H1 (cell line): ENCODE results near the gene BASP1. TPM values are rescaled to one million over a fixed set of nuclear protein-coding genes. Genes with fewer than 3 reads are reported as not detected.

Experiments
- CTCF ChIA-PET: fragments of 300-600 bp; sonication (Branson Sonifier 250); formaldehyde crosslinking; loops from one replicate; lab custom pipeline; 2021; ENCODE audit not compliant: partially characterized antibody; lab: Charles Lee
- POLR2A ChIA-PET: fragments of 300-600 bp; sonication (Branson Sonifier 250); formaldehyde crosslinking; loops from one replicate; lab custom pipeline; 2021; ENCODE audit warnings: inconsistent platforms; ENCODE audit not compliant: partially characterized antibody; lab: Charles Lee
- DNase-seq, 2 experiments: peaks; one replicate each; pipeline versions ENCODE4 v3.0.0 to v3.0.0-alpha.2; 2010 to 2022; ENCODE audit warnings: low spot score in 2 of 2, low read depth in 1 of 2, mixed read lengths in 1 of 2
- FAIRE-seq: peaks from 2 replicates; lab custom pipeline; 2011; peaks lifted over from hg19 to GRCh38; lab: Jason Lieb, UNC
- H2AFZ ChIP-seq: 2 replicates; pipeline ENCODE4 v1.8.1; 2012; ENCODE audit warnings: low read length, inconsistent platforms
- H2AK5ac ChIP-seq: 2 replicates; pipeline ENCODE4 v1.6.1; 2013; ENCODE audit warnings: low read depth, low read length
- H2BK120ac ChIP-seq: replicated peaks from 2 replicates; pipeline ENCODE3; 2013; ENCODE audit warnings: low read depth, low read length, inconsistent platforms
- H2BK12ac ChIP-seq: 2 replicates; pipeline ENCODE4 v1.6.1; 2013; ENCODE audit warnings: low read depth, low read length
- H2BK15ac ChIP-seq: 2 replicates; pipeline ENCODE4 v1.6.1; 2013; ENCODE audit warnings: low read length
- H2BK20ac ChIP-seq: 2 replicates; pipeline ENCODE4 v1.6.1; 2013; ENCODE audit warnings: low read length
- H2BK5ac ChIP-seq: 2 replicates; pipeline ENCODE4 v1.6.1; 2013; ENCODE audit warnings: low read depth, low read length
- H3K14ac ChIP-seq: 2 replicates; pipeline ENCODE4 v1.6.1; 2013; ENCODE audit warnings: inconsistent platforms; ENCODE audit not compliant: insufficient read length
- H3K18ac ChIP-seq: 2 replicates; pipeline ENCODE4 v1.6.1; 2013; ENCODE audit warnings: low read length; ENCODE audit errors: extremely low read depth
- H3K23ac ChIP-seq: 2 replicates; pipeline ENCODE4 v1.6.1; 2013; ENCODE audit warnings: inconsistent platforms; ENCODE audit not compliant: insufficient read length
- H3K23me2 ChIP-seq: 2 replicates; pipeline ENCODE4 v1.6.1; 2013; ENCODE audit warnings: low read depth, low read length
- H3K27ac ChIP-seq: 2 replicates; pipeline ENCODE4 v1.6.1; 2011; ENCODE audit warnings: low read depth, low read length, inconsistent platforms
- H3K27me3 ChIP-seq, 4 experiments: replicated peaks in 1 of 4; 1 replicate in 1 of 4; 2 replicates in 3 of 4; pipeline versions ENCODE4 v1.6.1 to v1.8.1; 2011 to 2013; ENCODE audit warnings: low read length in 3 of 4, mild to moderate bottlenecking in 3 of 4, inconsistent platforms in 2 of 4, mixed read lengths in 2 of 4, moderate library complexity in 1 of 4; ENCODE audit not compliant: control insufficient read depth in 3 of 4, insufficient read depth in 3 of 4; ENCODE audit errors: extremely low read depth in 1 of 4
- H3K36me3 ChIP-seq, 4 experiments: 2 replicates each; pipeline versions ENCODE4 v1.6.1 to v1.8.1; 2011 to 2013; ENCODE audit warnings: mild to moderate bottlenecking in 4 of 4, low read length in 3 of 4, moderate library complexity in 2 of 4, control low read depth in 1 of 4, inconsistent platforms in 1 of 4; ENCODE audit not compliant: insufficient read depth in 4 of 4, control insufficient read depth in 2 of 4
- H3K4ac ChIP-seq: replicated peaks from 2 replicates; pipeline ENCODE3; 2013; ENCODE audit warnings: low read length, low read depth, mixed read lengths, inconsistent platforms; ENCODE audit not compliant: insufficient read length
- H3K4me1 ChIP-seq, 4 experiments: replicated peaks in 1 of 4; 1 replicate in 1 of 4; 2 replicates in 3 of 4; pipeline versions ENCODE4 v1.6.1 to v1.8.1; 2011 to 2013; ENCODE audit warnings: low read length in 3 of 4, inconsistent platforms in 2 of 4, mixed read lengths in 1 of 4; ENCODE audit not compliant: insufficient read depth in 4 of 4, control insufficient read depth in 3 of 4
- H3K4me2 ChIP-seq, 2 experiments: 2 replicates each; pipeline versions ENCODE4 v1.6.1 to v1.8.1; 2011 to 2013; ENCODE audit warnings: low read depth in 2 of 2, low read length in 2 of 2, control low read depth in 1 of 2, inconsistent platforms in 1 of 2, mild to moderate bottlenecking in 1 of 2; ENCODE audit not compliant: insufficient read depth in 1 of 2
- H3K4me3 ChIP-seq, 4 experiments: fragments of 200-600, 300-600 bp in 1 of 4; sonication (generic), shearing (Covaris generic), sonication (Bioruptor Twin) in 1 of 4; 2 replicates each; pipeline versions ENCODE4 v1.5.1 to v1.8.1; 2011 to 2016; ENCODE audit warnings: low read length in 4 of 4, low read depth in 3 of 4, control low read depth in 2 of 4, inconsistent platforms in 2 of 4, mild to moderate bottlenecking in 2 of 4, mixed read lengths in 1 of 4, moderate library complexity in 1 of 4; ENCODE audit not compliant: insufficient read depth in 2 of 4; ENCODE audit errors: extremely low read depth in 1 of 4
- H3K56ac ChIP-seq: replicated peaks from 2 replicates; pipeline ENCODE3; 2013; ENCODE audit warnings: low read depth, mild to moderate bottlenecking, mixed read lengths, low read length, inconsistent platforms; ENCODE audit not compliant: insufficient read length
- H3K79me1 ChIP-seq: 2 replicates; pipeline ENCODE4 v1.6.1; 2013; ENCODE audit warnings: low read depth, low read length, control low read depth
- H3K79me2 ChIP-seq, 2 experiments: 2 replicates each; pipeline versions ENCODE4 v1.6.1 to v1.8.1; 2012 to 2013; ENCODE audit warnings: low read length in 2 of 2, mild to moderate bottlenecking in 2 of 2, inconsistent platforms in 1 of 2; ENCODE audit not compliant: insufficient read depth in 2 of 2, control insufficient read depth in 1 of 2
- H3K9ac ChIP-seq, 4 experiments: replicated peaks in 1 of 4; 1 replicate in 1 of 4; 2 replicates in 3 of 4; pipeline versions ENCODE4 v1.6.1 to v1.8.1; 2011 to 2013; ENCODE audit warnings: low read depth in 3 of 4, low read length in 3 of 4, control low read depth in 2 of 4, mild to moderate bottlenecking in 2 of 4, moderate library complexity in 2 of 4, inconsistent platforms in 1 of 4; ENCODE audit errors: extremely low read depth in 1 of 4
- H3K9me3 ChIP-seq, 2 experiments: 2 replicates each; pipeline versions ENCODE4 v1.6.1 to v1.8.1; 2012 to 2013; ENCODE audit warnings: mild to moderate bottlenecking in 2 of 2, moderate library complexity in 2 of 2, control low read depth in 1 of 2, inconsistent platforms in 1 of 2, low read depth in 1 of 2, low read length in 1 of 2, mixed read lengths in 1 of 2; ENCODE audit not compliant: insufficient read depth in 2 of 2
- H4K20me1 ChIP-seq, 2 experiments: replicated peaks in 1 of 2; 2 replicates each; pipeline versions ENCODE3 to v1.8.1; 2011 to 2013; ENCODE audit warnings: inconsistent platforms in 2 of 2, low read length in 2 of 2, mild to moderate bottlenecking in 1 of 2; ENCODE audit not compliant: insufficient read depth in 2 of 2, control insufficient read depth in 1 of 2
- H4K5ac ChIP-seq: 2 replicates; pipeline ENCODE4 v1.6.1; 2013; ENCODE audit warnings: low read length, low read depth, mixed read lengths, inconsistent platforms; ENCODE audit not compliant: insufficient read length
- H4K8ac ChIP-seq: 2 replicates; pipeline ENCODE4 v1.8.0; 2013; ENCODE audit warnings: mild to moderate bottlenecking, moderate library complexity, low read length, inconsistent platforms; ENCODE audit not compliant: insufficient read depth; ENCODE audit errors: extremely low read depth
- H4K91ac ChIP-seq: replicated peaks from 2 replicates; pipeline ENCODE3; 2013; ENCODE audit warnings: low read length, mixed read lengths, inconsistent platforms; ENCODE audit not compliant: insufficient read length
- CREB1 ChIP-seq: IDR thresholded peaks from 2 replicates; pipeline ENCODE4 v1.6.1; 2012; ENCODE audit warnings: inconsistent platforms
- KDM5A ChIP-seq: fragments of 200-600 bp; IDR thresholded peaks from 2 replicates; pipeline ENCODE4 v1.7.1; 2012; ENCODE audit warnings: mild to moderate bottlenecking, low read length, inconsistent platforms, mixed read lengths
- SUZ12 ChIP-seq: fragments of 200-600 bp; sonication (generic); IDR thresholded peaks from 2 replicates; pipeline ENCODE4 v1.6.1; 2012; ENCODE audit warnings: mild to moderate bottlenecking, inconsistent platforms, low read length, moderate library complexity, mixed read lengths
- WGBS, 2 experiments: shearing (Covaris generic) in 1 of 2; methylation state at CpG; one replicate each; pipeline versions ENCODE4 v1.1.6 to v1.1.7; 2013 to 2015; ENCODE audit warnings: low lambda C conversion rate in 2 of 2, mixed read lengths in 2 of 2, inconsistent platforms in 1 of 2, low coverage in 1 of 2, missing lambda C conversion rate in 1 of 2; ENCODE audit not compliant: insufficient replicate concordance in 2 of 2, insufficient coverage in 1 of 2, insufficient read length in 1 of 2; ENCODE audit errors: extremely low coverage in 1 of 2, missing lambda C conversion rate in 1 of 2; 5-methylcytosine and 5-hydroxymethylcytosine counted together
- polyA plus RNA-seq, 7 experiments: library from polyadenylated mRNA; depleted of rRNA in 3 of 7; stranded (reverse) in 5 of 7; unstranded in 2 of 7; fragments of >200 nt in 5 of 7; fragments of 200-250 nt in 2 of 7; gene quantifications; 1 replicate in 5 of 7; 2 replicates in 1 of 7; 4 replicates in 1 of 7; pipeline versions ENCODE4 v1.2.1 to v1.2.3, GENCODE V29; 2011 to 2013; ENCODE audit warnings: missing spikeins in 2 of 7, mixed read lengths in 2 of 7
- total RNA-seq: library from RNA; stranded (reverse); fragmentation: NEBNext Ultra II Directional; extraction: Animal tissue kit (Norgen Biotek cat#: 25700); gene quantifications from 2 replicates; pipeline ENCODE4 v1.2.1, GENCODE V29; 2021

BASP1 gene
- total and polyA plus RNA-seq, 2 of the 8 experiments (the other 6 are each of a cell fraction or from before 2014, with no cell fraction given), result 95.2 to 104 TPM

GRCh38 chr5:17192191-17192590 lies 25.2 kb upstream of the BASP1 start:
- H2BK12ac ChIP-seq, result no peak overlapping the region
- H3K79me2 ChIP-seq, result no peaks in the 10 kb centered on the region
- no peaks in the 10 kb centered on the region for H3K23me2 ChIP-seq
- no peak overlapping the region for H3K23ac ChIP-seq
- ChIA-PET CTCF (interaction anchor here (1.2 to 4.9 kb wide), 10 partner anchors 10 to 526 kb away, joined by 3 to 60 read pairs (median 17); no protein-coding TSS in a partner anchor), POLR2A (interaction anchor here (1.3 kb wide), 1 partner anchor 11 kb away, joined by 3 read pairs; no protein-coding TSS in a partner anchor)
- TF ChIP-seq CREB1 (no peak), SUZ12 (no peak), KDM5A (no peak)
- H2BK5ac ChIP-seq, result no peak overlapping the region; the same call in 1 of the 2 replicates
- no peak overlapping the region for H3K56ac ChIP-seq
- H3K4ac ChIP-seq, result no peak overlapping the region
- no peak overlapping the region for H2BK120ac ChIP-seq
- no peak overlapping the region for H3K27ac ChIP-seq
- H3K18ac ChIP-seq, result no peak overlapping the region
- H3K27me3 ChIP-seq, result no peaks in the 10 kb centered on the region
- H3K36me3 ChIP-seq, result no peaks in the 10 kb centered on the region
- no peak overlapping the region for H3K4me3 ChIP-seq
- FAIRE-seq (no peak), DNase-seq (no peak)
- H4K5ac ChIP-seq, result no peak overlapping the region
- H2BK20ac ChIP-seq, result no peak overlapping the region
- H2BK15ac ChIP-seq, result no peak overlapping the region
- no peak overlapping the region for H4K8ac ChIP-seq
- no peak overlapping the region for H3K4me2 ChIP-seq
- peaks cover 0 to 8% (median 2%) of the 10 kb centered on the region in 4 experiments; a peak in 4 of 7 replicates for H3K4me1 ChIP-seq
- no peak overlapping the region for H2AK5ac ChIP-seq
- H3K79me1 ChIP-seq, result no peaks in the 10 kb centered on the region
- no peak overlapping the region for H3K14ac ChIP-seq
- no peaks in the 10 kb centered on the region for H3K9me3 ChIP-seq
- H3K9ac ChIP-seq, result no peak overlapping the region
- 80% methylated on average over 5 of the region's 5 CpGs; no CpG with 5 or more reads in 1 of the 2 experiments for WGBS, 2 experiments
- H4K91ac ChIP-seq, result no peak overlapping the region
- H2AFZ ChIP-seq, result no peak overlapping the region
- no peaks in the 10 kb centered on the region for H4K20me1 ChIP-seq
